Stimulated activated CD4-positive, alpha-beta T cell treated with anti-CD3 and anti-CD28 coated beads, TNF-alpha, amount 100 ng/mL, for 1 hour (primary cell): ENCODE data around the gene EDEM1.
A peak's percentile ranks its signal among the peaks of the same experiment; 100 is the strongest.
"Not testable (repeated sequence)": the region's sequence is repeated elsewhere in the genome, so short reads cannot be mapped to it uniquely, and the experiment has no call there.

ENCODE experiments used
- DNase-seq, 3 donors: peaks; one replicate each; pipeline ENCODE4 v3.0.0-alpha.2; 2020; ENCODE audit warnings: low read depth in 3 of 3, low spot score in 1 of 3

EDEM1 gene

DNA sequence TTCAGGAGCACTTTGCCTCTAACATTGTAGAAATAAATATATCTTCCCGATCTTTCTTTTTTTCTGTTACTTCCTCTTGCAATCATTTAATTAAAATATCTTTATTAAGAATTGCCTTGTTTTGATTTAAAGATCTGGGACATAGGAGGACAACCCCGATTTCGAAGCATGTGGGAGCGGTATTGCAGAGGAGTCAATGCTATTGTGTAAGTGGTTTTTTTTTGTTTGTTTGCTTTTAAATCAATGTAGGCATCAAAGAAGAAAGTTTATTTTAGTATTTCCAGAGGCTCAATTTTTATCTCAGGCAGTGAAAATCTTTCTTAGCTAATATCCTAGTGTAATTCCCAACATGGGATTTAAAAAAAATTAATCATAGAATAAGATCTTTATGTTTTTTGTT, 15.5 kb upstream of the EDEM1 start:
- DNase-seq: no peak

DNA sequence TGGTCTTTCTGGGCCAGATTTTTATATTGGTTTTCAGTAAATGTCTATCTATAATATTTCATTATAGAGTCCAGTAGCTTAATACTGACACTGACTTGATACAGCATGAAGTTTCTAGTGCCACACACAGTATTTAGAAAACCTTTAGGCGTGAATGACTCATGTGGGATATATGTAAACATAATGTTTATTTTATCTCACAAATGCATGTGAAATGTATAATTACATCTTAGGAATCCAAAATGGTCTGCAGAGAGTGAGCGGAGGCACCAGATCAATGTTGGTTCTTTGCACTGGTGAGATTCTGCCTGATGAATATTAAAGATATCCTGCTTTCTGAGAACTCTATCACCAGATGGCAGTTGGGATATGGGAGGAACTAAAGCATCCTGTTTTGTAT, 8.5 kb upstream of the EDEM1 start:
- DNase-seq: not testable (repeated sequence)

DNA sequence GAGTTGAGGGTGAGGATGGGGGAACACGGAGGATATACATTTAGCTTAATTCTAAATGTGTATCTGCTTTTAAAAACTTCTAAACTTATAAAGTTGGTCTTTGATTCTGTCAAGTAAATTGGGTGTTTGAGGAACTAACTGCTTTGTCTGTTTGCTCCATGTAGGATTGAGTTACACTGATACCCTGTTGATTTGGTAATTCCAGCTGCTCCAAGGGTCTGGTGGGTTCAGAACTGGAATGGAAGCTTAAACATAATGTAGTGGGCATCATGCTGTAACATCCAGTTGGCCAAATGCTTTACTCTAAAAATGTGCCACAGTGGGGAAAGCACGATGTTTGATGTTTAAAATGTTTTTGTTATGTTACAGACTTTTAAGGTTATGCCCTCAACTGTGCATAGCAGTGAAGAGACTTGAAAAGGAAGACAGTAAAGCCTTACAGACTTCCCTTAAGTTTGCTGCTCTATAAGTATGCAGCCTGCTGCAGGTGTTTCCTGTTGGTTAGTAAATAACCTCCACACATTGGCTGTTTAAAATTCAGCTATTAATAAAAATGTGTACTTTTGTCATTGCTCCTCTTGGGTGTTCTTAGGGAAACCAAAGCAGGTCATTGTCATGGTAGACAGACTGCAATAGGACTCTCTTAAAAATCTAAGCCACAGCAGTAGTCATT, 5.9 kb upstream of the EDEM1 start:
- no peak for DNase-seq

DNA sequence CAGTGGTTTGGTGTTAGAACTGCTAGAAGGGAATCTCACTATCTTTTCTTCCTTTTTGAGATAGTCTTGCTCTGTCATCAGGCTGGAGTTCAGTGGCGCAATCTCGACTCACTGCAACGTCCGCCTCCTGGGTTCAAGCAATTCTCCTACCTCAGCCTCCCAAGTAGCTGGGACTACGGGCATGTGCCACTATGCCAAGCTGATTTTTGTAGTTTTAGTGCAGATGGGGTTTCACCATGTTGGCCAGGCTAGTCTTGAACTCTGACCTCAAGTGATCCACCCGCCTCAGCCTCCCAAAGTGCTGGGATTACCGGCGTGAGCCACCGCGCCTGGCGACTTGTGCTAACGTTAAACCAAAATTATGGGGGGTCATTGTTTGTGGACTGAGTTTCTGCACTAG, 3.8 kb upstream of the EDEM1 start:
- not testable (repeated sequence) for DNase-seq

DNA sequence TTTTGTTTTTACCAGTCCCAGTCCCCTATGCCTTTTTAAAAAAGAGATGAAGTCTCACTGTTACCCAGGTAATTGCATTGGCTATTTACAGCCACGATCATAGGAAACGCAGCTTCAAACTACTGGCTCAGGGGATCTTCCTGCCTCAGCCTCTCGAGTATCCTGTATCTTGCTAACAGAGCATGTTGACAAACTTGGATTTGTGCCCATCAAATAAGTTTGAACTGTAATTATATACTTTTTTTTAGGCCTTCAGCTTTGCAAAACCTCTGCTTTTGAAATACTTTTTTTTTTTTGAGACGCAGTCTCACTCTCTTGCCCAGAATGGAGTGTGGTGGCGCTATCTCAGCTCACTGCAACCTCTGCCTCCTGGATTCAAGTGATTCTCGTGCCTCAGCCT, 3.0 kb upstream of the EDEM1 start:
- no peak for DNase-seq

DNA sequence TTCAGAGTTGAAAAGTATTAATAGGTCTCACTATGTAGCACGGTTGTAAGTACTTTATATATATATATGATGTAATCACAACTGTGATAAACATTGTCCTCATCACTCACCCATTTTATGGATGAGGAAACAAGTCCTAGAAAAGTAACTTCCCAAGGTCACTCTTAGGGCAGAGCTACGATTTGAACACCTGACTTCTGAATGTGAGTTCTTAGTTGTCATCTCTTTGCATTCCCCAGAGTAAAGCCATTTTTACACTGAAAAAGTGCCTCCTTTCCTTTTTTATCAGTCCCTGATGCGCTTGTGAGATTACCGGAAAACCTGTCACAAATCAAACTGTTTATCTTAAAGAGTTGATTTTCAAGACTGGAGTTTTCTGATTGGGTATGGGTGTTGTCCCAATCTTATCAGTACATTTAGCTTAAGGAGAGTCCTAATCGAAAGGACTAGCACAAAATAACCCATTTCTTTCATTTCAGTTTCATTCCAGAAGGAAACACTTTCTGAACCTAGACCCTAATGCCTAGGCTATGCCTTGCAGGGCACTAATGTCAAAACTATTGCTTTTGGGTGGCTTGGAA, 2.3 kb upstream of the EDEM1 start:
- no peak for DNase-seq

DNA sequence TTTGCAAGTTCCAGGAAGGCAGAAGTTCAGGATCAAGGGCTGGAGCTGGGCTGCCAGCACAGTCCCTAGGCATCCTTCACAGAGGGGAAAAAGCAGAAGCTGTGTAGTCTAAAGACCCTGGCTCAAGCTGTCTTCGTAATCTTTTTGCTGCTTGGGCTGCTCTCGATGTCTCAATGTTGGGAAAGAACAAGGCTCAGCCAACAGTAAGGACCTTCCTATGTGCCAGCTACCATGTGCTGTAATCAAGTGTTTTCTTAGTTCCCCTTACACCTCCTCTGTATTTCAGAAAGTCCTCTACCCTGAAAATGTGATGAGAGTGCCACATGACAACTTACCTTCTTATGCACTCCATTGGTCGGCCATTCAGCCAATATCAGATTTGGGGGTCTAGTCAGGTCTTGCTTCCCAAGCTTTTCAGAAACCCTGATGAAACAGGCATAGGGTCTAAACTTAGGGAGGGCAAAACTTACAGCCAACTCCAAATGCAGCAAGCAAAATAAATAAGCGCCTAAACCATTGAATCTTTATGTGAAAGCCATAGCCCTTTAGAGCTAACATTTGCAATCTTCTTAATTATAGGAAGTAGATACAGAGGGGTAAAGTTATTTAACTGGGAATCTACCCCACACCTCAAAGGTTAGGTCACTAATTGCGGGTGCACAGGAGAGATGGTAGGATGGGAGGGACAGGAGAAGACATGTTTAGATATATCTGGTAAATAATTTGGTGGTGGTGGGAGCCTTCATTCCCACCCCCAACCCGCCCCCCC, 1.2 kb upstream of the EDEM1 start:
- DNase-seq: no peak

DNA sequence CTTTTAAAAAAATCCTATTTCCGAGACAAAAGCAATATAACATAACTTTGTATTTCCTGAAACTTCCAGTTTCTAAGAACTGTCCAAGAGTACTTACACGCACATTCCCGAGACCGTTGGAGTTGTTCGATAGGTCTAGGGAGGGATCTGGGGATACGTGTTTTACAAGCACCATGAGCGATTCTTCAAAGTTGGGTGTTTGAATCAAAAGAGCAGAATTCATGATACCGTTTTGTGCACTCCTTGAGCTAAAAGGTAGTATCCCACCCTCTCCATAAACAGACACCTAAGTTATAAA, 700 bp upstream of the EDEM1 start:
- no peak for DNase-seq

DNA sequence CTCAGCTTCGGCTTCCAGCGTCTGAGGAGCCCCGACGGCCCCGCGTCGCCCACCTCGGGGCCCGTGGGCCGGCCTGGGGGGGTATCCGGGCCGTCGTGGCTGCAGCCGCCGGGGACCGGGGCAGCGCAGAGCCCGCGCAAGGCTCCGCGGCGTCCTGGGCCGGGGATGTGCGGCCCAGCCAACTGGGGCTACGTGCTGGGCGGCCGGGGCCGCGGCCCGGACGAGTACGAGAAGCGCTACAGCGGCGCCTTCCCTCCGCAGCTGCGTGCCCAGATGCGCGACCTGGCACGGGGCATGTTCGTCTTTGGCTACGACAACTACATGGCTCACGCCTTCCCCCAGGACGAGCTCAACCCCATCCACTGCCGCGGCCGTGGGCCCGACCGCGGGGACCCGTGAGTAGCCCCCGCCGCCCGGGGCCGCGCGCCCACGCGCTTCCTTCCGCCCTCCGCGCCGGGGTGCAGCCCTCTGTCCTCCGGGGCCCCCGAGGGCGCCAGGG, 462 bp downstream of the EDEM1 start:
- DNase-seq: peak in 1 of 3 donors; percentile 35

DNA sequence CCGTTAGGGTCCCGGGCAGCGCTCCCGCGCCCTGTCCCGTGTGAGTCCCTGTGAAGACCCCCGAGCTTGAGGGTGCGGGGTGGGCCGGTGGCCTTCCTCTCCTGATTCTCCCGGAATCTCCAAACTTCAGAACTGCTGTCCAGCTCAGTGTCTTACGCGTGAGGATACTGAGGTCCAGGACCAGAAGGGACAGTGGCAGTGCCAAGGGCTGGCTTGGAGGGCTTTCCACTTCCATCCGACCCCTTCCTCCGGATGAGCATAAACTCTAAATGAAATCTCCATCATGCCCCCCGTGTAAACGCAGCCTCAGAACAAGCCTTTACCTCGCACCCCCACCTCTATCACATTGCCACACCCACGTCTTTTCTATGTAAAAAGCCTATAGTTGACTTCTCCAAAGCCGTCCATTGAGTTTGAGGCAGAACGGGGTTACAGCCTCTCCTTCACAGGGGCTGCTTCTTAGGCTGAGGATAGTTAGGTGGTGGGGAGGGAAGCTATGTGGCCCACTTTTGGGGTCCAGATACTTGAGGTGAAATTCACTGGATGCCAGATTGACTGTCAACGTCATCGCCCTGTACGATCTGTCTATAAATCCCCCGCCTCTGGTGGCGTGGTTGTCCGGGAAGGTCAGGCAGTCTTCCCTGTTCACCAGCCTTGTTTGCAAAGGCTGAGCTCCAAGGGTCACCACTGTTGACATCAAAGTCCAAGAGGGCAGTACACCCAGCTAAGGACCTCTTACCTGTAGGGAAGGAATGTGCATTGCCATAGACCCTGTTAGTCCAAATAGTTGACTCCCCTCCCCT, 1.1 kb downstream of the EDEM1 start:
- DNase-seq: no peak

DNA sequence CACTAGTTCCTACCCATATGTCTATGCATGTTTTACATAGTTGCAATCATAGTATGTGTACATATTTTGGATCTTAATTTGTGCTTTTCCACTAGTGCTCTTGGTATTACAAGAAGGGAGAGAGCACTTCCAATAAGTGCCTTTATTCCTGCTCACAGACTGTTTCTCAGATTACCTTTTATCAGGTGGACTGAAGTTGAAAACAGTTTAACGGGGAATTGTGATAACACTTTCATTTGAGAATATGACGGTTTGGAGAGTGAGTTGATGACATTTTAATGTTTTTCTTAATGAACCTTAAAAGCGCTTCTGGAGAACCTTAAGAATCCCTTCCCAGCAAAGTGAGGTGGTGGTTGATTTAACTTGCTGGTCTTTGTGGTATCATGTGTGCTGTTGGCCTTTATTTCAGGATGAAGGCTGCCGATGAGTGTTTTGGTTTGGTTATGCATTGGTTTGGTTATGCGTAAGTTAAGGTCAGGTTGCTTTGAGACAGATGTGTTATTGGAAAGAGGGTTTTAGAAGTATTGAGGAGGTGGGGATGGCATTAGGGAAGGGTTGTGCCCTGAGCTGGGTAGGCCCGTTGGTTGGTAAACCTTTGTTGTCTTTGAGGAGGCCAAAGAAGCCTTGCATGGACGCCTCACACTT, 2.8 kb downstream of the EDEM1 start:
- DNase-seq: no peak

DNA sequence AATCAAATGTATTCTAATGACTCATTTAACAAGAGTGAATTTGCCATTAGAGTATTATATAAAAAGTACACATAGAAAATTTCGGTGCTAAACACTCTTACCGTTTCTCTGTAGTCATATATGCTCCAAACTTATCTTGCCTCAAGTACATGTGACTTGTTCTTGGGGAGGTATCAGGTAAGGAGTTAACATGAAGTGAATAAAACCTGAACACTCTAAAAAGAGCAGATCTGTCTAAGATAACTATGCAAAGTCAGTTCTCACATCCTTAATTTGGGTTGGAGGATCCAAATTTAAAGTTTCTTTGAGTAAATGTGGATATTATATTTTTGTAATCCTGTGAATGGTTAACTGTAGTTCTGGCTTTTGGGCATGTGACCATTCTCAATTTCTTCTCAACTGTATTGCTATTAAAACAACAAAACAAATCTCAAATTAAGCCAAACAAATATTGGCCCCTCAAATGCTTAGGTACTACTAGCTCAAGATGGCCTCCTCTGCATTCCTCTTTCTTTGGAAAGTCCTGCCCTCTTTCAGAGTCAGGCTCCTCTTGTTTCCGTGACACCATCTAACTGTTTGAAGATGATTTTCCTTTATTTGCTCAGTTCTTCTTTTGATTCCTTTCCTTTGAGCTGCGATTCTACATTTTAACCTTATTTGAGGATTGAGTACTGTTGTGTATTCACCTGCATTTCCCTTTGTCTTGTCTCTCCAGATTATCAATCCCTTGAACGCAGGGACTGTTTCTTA, 4.2 kb downstream of the EDEM1 start:
- no peak for DNase-seq

DNA sequence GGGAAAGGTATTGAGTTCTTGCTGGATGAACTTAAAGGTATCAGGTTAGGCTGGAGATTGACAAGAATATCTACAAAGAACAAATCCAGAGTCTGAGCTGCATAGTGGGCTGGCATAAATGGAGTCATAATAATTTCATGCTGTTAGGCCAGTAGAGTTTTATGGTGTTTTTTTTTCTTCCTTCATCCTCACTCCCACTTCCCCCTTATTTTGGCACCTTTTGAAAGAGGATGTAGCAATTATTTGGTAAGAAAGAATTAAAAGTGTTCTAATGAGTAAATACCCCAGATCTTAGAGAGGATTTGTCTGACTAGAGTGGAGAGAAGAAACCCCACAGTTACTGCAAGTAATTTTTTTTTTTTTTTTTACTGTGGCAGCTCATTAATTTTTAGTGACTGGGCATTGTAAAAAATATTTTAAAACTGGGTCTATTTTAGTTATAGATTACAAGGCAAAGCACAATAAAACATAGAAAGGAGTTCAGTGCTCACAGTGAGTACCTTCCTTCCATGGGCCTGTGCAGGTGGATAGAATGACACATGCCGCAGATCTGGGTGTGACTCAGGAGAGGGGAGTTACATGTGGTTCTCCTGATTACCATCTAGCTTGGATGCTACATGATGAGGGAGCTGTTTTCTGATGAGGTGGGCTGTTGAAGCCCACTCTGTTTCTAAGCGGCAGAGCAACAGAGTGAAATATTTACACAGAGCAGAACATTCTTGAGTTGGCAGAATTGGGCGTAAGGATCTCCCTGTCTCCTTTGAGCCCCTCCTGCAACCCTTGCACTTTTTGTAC, 5.3 kb downstream of the EDEM1 start:
- no peak for DNase-seq

DNA sequence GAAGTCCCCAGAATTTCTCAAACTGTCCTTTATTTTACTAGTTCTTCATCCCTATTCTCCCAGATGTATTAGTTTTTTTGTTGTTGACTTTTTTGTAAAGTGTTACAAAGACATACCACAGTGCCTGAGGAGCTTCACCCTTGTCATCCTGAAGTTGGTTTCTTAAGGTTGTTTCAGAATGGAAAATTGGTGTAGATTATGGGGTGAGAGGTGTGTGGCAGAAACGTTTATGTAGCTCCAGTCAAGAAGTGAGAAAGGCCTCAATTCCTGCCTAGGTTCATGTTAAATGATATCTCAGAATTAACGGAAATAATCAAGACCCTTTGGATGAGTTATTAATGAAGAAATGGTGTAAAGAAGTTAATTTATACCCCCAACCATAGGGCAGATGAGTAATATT, 6.8 kb downstream of the EDEM1 start:
- no peak for DNase-seq

DNA sequence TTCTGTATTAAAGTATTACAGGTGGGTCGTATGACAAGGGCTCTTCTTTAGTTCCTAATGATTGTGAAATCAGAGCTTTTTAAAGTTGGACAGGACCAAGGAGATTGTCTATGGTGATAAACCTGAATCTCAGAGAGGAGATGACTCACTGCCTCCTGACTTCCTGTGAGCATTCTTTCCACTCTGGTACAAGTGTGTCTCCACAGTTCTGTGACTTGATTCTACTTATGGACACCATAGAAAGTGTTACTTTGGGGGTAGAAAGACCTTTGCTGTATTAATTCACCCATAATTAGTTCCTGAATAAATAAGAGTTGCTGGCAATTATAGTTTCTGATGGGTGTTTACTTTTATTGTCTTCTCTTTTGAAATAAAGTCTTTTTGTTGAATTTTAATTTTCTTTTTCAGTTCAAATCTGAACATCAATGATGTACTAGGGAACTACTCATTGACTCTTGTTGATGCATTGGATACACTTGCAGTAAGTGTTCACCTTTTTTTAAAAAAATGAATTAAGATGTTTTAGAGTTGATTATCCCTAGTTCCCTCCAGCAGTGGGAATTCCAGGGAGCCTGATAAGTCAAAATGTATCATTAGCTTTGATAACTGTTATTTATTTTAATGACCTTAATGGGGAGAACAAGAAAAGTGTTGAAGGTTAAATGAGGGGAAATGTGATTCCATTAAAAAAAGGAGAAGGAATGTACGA, 7.4 kb downstream of the EDEM1 start:
- no peak for DNase-seq

DNA sequence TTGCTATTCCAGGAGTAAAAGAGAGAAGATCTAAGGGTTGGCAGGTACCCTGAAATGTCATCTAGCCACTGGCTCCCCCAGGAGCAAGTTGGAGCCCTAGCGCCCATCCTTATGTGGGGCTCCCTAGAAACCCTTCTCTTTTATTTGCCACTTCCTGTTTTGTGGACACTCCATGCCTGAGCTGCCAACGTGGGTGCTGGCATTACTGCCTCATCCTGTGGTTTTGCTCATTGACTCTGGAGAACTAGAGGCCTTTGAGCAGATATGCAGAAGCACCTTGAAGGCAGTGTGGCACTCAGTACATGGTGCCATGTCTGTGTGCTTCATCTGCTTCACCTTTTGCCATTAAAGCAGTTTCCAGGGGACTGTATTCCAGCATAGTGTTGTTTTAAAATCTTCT, 8.1 kb downstream of the EDEM1 start:
- DNase-seq: no peak

DNA sequence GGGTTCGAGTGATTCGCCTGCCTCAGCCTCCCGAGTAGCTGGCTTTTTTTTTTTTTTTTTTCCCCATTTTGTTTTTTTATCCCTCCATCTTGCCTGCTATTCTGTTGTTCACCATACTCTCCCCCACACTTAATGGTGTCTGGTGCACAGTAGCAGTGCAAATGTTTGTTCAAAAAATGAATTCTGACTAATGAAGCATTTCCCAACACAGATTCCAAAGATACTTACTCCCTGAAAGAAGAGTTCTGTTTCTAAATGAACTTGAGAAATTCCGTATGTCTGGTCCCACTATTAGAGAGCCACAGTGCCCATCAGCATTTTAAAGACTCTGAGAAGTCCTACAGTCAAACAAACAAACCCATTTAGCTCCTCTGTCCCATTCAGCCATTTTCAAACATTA, 9.5 kb downstream of the EDEM1 start:
- DNase-seq: no peak

DNA sequence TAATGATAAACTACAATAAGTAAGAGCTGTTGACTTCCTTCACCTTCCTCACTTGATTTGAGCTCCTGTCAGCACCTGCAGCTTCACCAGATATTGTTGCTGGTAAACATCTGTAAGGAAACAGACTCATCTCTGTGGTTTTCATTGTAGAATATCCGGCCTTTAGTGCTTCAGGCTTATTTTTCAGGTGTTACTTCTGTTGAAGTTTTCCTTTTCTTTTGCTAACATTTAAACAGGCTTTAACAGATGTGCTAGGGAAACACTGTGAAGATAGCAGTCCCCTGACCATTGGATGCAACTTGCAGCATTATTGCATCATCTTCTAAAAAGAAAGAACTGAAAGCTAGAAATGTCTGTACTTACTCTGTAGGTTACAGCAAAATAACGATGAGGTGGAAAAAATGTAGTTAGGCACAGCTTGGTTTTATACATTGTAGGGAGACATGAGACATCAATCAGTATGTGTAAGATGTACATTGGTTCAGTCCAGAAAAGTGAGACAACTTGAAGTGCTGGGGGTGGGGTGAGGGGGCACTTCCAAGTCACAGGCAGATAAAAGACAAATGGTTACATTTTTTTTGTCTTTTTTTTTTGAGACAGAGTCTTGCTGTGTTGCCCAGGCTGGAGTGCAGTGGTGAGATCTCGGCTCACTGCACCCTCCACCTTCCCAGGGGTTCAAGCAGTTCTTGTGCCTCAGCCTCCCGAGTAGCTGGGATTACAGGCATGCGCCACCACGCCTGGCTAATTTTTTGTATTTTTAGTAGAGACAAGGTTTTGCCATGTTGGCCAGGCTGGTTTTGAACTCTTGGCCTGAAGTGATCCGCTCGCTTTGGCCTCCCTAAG, 10.2 kb downstream of the EDEM1 start:
- DNase-seq: no peak
